Suppressor macrophage (primary cell): Measurements from ENCODE around the gene MORN5.

ENCODE experiments used
- DNase-seq, 4 experiments: peaks; one replicate each; pipeline ENCODE4 v3.0.0-alpha.2; 2020 to 2022
- total RNA-seq, 17 experiments: gene quantifications; one replicate each; lab custom pipeline; 2026; ENCODE audit warnings: mixed read lengths in 6 of 17, inconsistent platforms in 3 of 17; lab: John Stamatoyannopoulos, UW

The MORN5 gene
- 0 to 0.99 (median 0) reads per million in 17 experiments for total RNA-seq

GRCh38 chr9:122159026-122159924 is at the start of gene MORN5, which contains the start of gene NDUFA8:
TSS of gene MORN5 (plus strand) at chr9:122159908. CDS start at chr9:122159973, 65 bp downstream.
TSS of gene NDUFA8 (minus strand) at chr9:122159779. CDS start at chr9:122159677, 102 bp downstream.
- peak; percentile 99 to 100 (median 99) for DNase-seq

- DNase-seq: no peak
Observed at GRCh38 chr9:122110100-122110833, 49.4 kb upstream of the MORN5 start.

GRCh38 chr9:122111413-122112085 is 48.2 kb upstream of the MORN5 start:
- no peak for DNase-seq

GRCh38 chr9:122112238-122112637 is 47.5 kb upstream of the MORN5 start:
- no peak for DNase-seq

- DNase-seq: no peak
Observed at GRCh38 chr9:122113574-122113973, 46.1 kb upstream of the MORN5 start.

- no peak for DNase-seq
Observed at GRCh38 chr9:122115176-122116035, 44.3 kb upstream of the MORN5 start.

GRCh38 chr9:122116040-122116439 is 43.7 kb upstream of the MORN5 start:
- no peak for DNase-seq

- DNase-seq: no peak
Observed at GRCh38 chr9:122116448-122117173, 43.1 kb upstream of the MORN5 start.

GRCh38 chr9:122117241-122117640 is 42.5 kb upstream of the MORN5 start:
- peak in 1 of 4 experiments; percentile 41 for DNase-seq

GRCh38 chr9:122118343-122119165 is 41.2 kb upstream of the MORN5 start:
- DNase-seq: no peak

GRCh38 chr9:122119166-122119521 is 40.6 kb upstream of the MORN5 start:
- DNase-seq: no peak

- no peak for DNase-seq
Observed at GRCh38 chr9:122119721-122120120, 40.0 kb upstream of the MORN5 start.

GRCh38 chr9:122120316-122121071 is 39.2 kb upstream of the MORN5 start:
- no peak for DNase-seq

- no peak for DNase-seq
Observed at GRCh38 chr9:122121391-122121790, 38.3 kb upstream of the MORN5 start.

GRCh38 chr9:122121931-122122330 is 37.8 kb upstream of the MORN5 start:
- no peak for DNase-seq

- DNase-seq: no peak
Observed at GRCh38 chr9:122122468-122122867, 37.2 kb upstream of the MORN5 start.

- peak; percentile 75 to 90 (median 83) for DNase-seq
Observed at GRCh38 chr9:122122903-122123632, 36.6 kb upstream of the MORN5 start.

GRCh38 chr9:122124048-122124447 is 35.7 kb upstream of the MORN5 start:
- DNase-seq: no peak

GRCh38 chr9:122124528-122124927 is 35.2 kb upstream of the MORN5 start:
- no peak for DNase-seq
